Lung microvascular endothelial cell (primary cell): ENCODE measurements around the gene TRAM2. TPM values are rescaled to one million over a fixed set of nuclear protein-coding genes. Genes with fewer than 3 reads are reported as not detected.

Experiments used
- DNase-seq, 2 donors: peaks; one replicate each; pipeline versions ENCODE4 v3.0.0 to v3.0.0-alpha.2; 2010; ENCODE audit warnings: low read depth in 2 of 2
- total RNA-seq: library from RNA; depleted of rRNA; stranded (reverse); fragments of >200 nt; gene quantifications from 2 replicates; pipeline ENCODE4 v1.2.1, GENCODE V29; 2014

Gene TRAM2
- total RNA-seq, 1 donor from 2014 or later: 14.3 TPM

- peak; percentile 41 to 51 for DNase-seq
Observed at GRCh38 chr6:52547647-52548352, 29.1 kb downstream of the TRAM2 start.

- DNase-seq: no peak
Observed at GRCh38 chr6:52546678-52547077, 30.2 kb downstream of the TRAM2 start.

DNA sequence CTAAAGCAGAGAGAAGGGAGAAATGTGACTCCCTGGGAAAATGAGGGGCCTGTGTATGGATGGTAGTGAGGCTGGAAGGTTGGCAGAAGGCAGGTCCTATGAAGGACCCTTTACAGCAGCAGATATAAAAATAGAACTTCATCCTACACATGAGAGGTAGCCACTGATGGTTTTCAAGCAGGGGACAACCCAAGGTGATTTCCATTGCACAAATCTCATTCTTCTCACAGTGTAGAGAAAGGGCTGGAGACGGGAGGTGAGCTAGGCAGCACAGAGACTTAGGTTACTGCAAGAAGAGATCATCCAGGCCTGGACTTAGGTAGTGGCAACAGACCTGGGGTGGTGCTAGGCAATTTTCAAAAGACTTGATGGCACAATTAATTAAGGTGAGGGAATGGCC, 30.7 kb downstream of the TRAM2 start:
- DNase-seq: no peak

DNA sequence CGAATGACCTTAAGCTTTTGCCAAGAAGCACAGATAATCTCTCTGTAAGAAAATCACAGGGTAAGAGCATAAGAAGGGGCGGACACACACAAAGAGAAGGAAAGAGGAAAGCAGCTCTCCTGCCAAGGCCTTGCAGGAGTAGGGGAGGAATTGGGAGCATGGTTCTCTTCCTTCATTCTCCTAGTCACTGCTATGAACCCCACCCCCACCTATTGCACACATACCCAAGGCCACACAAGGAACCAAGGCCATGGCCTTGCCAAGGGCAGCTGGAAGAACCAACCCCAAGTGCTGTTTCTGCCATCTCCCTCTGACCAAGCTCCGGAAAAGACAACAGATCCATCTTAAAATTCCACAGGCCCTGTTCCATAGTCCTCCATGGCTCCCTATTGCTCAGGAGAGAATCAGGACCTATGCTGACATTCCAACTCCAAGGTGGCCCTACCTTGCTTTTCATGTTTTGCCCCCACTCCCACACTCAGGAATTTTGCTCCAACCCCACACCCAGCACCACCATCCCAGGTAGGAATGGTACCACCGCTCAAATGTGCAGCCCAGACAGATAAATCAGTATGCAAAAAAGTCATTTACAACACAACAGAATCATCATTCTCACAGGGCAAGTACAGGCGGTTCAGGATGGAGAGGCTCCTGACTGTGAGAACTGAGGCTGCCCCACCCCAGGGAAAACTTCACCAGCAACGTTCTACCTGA, 31.3 kb downstream of the TRAM2 start:
- no peak for DNase-seq

- no peak for DNase-seq
Observed at GRCh38 chr6:52544602-52545405, 32.1 kb downstream of the TRAM2 start.

DNA sequence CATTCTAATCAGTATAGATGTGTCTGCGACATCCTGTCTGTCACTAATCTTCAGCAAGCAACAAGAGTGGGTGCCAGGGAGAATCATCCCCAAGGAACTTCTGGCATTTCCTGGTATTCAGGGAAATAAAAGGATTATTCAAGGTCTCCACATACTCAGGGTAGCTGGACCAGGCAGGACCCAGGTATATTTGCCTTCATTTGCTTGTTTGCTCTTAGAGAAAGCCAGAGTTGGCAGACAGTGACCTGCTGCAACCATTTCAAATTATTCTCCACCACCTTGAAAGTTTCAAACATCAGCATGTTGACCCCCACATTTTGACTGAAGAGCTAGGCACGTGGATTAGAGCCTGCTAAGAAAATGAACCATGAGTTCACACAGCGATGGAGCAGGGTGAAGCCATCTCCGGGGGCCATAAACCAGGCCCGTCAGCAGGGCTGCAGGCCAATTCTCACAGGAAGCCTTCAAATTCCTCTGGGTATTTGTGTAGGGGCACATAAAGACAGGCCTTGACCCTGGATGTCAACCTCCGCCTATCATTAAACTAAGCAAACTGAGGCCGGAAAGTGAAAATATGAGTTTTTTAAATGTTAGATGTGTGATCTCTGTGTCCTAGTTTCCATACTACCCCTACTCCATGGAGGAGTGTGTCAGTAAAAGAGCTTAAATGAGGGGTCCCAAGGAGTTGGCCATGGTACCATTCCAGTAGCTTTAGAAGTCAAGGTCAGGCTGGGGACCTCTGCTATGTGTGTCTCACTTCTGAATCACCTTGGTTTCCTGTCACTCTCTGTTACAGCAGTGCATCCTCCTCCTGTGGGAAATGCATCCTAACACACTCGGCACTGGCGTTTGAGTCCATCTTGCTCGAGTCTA, 32.9 kb downstream of the TRAM2 start:
- DNase-seq: peak; percentile 39 to 69

DNA sequence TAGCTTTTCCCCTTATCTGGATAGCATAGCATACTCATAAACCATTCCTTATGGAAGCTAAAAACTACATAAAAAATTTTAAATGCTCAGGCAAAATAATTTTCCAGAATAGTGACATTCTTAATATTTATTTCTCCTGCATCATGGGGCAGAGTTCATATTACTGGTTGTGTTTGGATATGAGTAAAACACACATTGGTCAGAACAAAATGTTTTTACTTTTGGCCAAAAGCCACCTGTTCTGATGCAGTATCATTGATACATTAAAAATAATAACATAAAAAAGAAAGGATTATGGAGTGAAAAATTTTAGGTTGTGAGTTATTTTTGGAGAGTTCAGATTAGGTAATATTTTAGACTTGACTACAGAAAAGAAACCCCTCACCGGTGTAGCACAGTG, 33.6 kb downstream of the TRAM2 start:
- DNase-seq: peak in 1 of 2 donors; percentile 54

- no peak for DNase-seq
Observed at GRCh38 chr6:52541135-52541534, 35.7 kb downstream of the TRAM2 start.

- DNase-seq: no peak
Observed at GRCh38 chr6:52540286-52540902, 36.5 kb downstream of the TRAM2 start.

GRCh38 chr6:52539607-52540006, 37.3 kb downstream of the TRAM2 start:
- DNase-seq: peak; percentile 53 to 56

GRCh38 chr6:52538901-52539354, 37.9 kb downstream of the TRAM2 start:
- DNase-seq: no peak

GRCh38 chr6:52538252-52538900, 38.5 kb downstream of the TRAM2 start:
- DNase-seq: no peak

DNA sequence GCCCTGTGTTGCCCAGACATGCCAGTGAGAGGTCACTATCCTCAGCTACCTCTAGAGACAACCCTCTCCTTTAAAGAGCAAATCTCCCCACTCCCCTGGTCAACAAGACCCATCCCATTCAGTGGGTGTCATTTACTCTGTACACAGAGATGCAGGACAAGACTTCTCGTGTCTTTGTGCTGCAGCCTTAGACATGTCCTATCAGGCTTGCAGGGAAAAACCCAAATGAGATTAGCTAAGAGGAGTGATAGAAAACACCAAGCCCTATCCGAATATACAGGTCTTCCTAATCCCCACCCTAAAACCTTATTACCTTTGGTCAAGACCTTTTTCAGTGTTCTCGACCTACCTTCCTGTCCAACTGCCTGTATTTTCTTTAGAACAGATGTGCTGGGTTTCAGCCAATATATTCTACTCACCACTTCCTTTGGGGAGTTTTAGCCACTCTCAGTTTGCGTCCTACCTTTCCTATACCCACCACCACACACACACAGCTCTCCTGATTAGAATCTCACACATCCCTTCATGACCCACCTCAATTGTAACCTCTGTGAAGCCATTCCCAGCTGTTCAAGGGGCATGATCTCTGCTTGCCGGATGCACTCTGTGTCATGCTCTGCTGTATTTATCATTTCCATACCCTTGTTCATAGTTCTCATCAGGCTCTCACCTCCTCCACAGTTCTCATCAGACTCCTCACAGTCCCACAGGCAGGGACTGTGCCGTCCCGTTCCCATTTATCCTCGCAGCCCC, 39.7 kb downstream of the TRAM2 start:
- peak; percentile 78 to 82 for DNase-seq

DNA sequence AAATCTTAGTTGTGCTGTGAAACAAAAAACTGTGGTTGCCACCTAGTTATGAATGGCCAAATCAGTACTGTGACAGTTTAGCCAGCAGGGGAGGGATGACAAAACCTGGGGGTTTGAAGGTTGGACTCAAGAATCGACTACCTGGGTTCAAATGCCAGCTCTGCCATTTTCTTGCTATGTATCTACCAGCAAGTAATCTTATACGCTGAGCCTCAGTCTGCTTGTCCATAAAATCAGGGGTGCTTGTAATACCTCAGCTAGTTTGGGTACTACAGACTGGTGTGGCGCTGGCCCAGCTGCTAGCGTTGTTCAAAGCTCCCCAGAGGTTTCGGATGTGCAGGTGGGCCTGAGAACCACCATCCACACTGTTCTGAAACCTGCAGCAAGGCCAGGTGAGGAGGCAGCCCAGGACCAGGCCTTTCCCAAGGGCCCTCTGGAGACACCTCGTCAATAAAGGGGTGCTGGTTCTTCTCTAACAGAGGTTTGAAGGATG, 40.4 kb downstream of the TRAM2 start:
- DNase-seq: no peak

DNA sequence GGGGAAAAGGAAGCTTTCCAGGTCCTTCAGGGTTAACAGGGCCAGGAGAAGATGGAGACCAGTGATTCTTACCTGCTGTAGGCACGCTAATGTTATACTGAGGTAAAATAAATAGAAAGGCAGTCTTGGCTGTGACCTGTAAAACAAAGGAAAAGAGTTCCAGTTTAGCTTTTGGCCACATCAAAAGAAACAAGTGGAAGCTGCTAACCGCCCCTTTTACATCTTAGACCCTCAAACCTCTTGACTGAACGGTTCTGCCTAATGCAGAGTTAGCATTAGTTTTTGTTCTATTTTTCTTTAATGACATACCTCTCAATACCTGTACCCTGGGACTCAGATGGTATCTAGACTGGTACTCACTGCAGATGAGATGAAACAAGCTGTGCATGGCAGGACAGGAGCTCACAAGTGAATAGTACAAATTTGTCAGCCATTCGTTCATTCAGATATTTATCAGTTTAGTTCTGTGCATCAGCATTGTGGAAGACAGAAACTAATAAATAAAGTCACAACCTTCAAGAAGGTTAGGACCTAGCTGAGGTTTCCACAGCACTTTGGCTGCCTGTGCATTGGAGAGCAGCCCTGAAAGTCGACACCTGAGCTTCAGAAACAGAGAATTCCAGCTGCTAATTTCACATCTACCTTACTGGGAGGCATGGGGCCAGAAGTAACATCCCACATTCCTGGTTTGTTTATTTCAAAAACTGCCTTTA, 41.0 kb downstream of the TRAM2 start:
- no peak for DNase-seq

GRCh38 chr6:52534966-52535390, 41.9 kb downstream of the TRAM2 start:
- DNase-seq: peak in 1 of 2 donors; percentile 84

DNA sequence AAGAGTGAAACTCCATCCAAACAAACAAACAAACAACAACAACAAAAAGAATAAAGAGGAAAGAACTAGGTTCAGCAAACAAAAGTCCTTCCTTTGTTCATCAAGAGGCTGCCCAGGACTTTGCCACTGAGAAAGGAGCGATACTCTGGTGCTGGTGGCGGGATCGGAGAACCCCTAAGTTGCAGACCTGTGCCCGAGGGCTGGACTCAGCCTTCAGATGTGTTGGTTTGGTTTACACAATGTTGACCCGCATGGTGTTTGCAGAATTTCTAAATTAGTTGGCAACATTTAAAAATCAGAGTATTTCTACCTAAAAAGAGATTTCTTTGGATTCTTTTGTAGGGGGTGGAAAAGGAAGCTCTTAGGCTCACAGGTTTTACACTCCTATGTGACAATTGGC, 42.5 kb downstream of the TRAM2 start:
- DNase-seq: no peak

- no peak for DNase-seq
Observed at GRCh38 chr6:52533491-52533890, 43.4 kb downstream of the TRAM2 start.

GRCh38 chr6:52532457-52532856, 44.4 kb downstream of the TRAM2 start:
- no peak for DNase-seq
